Daoy (cell line): ENCODE data around the gene HSF4. TPM values are rescaled to one million over a fixed set of nuclear protein-coding genes. Genes with fewer than 3 reads are reported as not detected.

Experiments used
- DNase-seq: peaks from one replicate; pipeline ENCODE4 v3.0.0-alpha.2; 2015; ENCODE audit warnings: low read depth
- total RNA-seq: library from RNA; depleted of rRNA; stranded (reverse); fragments of >200 nt; shearing (Covaris generic); gene quantifications from 2 replicates; pipeline ENCODE4 v1.2.3, GENCODE V29; 2014

The HSF4 gene
- total RNA-seq, 1 experiment from 2014 or later, result 2.8 TPM

GRCh38 chr16:67200491-67200890 is 35.9 kb downstream of the HSF4 start:
- no peak for DNase-seq

DNA sequence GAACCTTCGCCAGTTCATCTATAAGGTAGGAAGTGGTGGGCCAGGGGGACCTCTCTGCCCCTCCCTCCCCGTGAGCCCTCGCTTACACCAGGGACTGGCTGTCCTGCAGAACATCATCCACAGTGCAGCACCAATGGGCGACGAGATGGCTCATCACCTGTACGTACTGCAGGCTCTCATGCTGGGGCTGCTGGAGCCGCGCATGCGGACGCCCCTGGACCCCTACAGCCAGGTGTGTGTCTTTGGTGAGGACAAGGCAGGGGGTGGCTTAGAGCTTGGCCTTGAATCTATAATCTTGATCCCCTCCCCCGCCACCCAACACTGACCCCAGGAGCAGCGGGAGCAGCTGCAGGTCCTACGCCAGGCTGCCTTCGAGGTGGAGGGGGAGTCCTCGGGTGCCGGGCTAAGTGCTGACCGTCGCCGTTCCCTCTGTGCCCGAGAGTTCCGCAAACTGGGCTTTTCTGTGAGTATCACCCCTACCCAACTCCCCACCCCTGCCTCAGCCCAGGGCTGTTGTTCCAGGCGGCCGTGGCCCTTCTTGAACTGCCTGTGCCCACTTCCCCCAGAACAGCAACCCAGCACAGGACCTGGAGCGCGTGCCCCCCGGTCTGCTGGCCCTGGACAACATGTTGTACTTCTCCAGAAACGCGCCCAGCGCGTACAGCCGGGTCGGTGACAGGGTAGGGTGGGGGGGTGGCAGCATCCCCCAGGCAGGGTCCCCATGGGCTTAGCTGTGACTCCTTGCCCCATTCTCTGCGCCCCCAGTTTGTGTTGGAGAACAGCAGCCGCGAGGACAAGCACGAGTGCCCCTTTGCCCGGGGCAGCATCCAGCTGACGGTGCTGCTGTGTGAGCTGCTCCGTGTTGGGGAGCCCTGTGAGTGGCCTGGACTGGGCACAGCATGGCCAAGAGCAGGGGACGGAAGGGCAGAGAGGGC is 37.1 kb downstream of the HSF4 start:
- DNase-seq, result no peak

GRCh38 chr16:67202426-67202825 is 37.9 kb downstream of the HSF4 start:
- DNase-seq, result no peak

DNA sequence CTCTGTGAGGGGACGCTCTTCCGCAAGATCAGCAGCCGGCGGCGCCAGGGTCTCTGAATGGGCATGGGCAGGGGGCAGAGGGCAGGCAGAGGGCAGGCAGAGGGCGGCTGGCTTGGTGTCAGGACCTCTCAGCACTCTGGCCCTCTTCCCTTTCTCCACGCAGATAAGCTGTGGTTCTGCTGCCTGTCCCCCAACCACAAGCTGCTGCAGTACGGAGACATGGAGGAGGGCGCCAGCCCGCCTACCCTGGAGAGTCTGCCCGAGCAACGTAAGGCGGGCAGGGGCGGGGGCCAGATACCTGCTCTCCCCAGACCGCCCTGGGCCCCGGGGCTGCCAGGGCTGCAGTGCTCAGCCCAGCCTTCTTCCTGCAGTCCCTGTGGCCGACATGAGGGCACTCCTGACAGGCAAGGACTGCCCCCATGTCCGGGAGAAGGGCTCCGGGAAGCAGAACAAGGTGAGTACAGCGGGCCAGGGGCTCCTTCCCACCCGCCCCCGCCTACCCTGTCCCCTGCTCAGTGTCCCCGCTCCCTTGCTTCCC is 38.5 kb downstream of the HSF4 start:
- no peak for DNase-seq

DNA sequence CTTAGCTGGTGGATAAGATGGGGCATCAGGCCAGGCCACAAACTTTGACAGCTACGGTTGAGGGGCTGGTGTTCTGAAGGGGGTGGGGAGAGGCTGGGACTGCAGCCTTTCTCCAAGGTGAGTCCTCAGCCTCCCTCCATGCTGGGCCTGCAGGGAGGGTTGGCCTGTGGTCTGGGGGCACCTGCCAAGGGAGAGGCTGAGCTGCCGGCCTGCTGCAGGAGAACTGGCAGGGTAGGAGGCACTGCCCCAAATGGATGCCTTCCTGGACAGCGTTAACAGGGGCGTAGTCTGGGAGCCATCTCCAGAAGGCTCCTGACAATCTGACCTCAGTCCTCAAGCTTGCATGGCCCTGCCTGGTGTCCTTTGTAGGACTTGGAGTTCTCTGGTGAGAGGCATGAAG is 39.5 kb downstream of the HSF4 start:
- no peak for DNase-seq

DNA sequence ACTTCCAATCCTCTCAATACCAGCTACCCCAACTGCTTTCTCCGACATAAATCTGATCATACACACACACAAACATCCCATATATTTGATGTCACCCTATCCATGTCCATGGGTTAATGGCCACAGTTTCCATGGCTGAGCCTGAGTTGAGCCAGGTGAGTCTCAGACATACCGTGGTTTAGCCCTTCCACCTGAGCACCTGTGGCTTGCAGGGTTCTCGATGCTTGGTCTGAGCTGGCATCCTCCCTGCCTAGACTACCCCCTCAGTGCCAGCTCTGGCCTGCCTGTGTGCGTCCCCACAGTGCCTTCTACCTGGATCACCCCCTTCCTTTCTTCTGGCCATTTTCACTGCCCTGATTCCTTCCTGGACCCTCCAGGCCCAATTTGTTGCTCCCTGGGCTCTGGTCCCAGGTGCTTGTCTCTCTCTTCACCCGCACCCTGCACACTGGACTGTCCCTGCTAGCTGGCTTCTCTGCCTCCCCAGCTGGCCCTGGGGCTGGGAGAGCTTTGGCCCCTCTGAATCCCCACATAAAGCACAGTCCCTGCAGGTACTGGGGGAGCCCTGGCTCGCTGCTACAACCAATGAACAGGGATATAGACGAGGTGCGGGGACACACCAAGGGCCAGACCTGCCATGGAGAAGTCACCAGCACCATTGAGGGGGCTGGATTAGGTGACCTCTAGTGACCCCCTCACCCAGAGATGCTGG is 41.7 kb downstream of the HSF4 start:
- DNase-seq, result no peak

GRCh38 chr16:67206838-67207248 is 42.3 kb downstream of the HSF4 start:
- no peak for DNase-seq

GRCh38 chr16:67207249-67208091 is 42.9 kb downstream of the HSF4 start:
- peak; percentile 59 for DNase-seq

DNA sequence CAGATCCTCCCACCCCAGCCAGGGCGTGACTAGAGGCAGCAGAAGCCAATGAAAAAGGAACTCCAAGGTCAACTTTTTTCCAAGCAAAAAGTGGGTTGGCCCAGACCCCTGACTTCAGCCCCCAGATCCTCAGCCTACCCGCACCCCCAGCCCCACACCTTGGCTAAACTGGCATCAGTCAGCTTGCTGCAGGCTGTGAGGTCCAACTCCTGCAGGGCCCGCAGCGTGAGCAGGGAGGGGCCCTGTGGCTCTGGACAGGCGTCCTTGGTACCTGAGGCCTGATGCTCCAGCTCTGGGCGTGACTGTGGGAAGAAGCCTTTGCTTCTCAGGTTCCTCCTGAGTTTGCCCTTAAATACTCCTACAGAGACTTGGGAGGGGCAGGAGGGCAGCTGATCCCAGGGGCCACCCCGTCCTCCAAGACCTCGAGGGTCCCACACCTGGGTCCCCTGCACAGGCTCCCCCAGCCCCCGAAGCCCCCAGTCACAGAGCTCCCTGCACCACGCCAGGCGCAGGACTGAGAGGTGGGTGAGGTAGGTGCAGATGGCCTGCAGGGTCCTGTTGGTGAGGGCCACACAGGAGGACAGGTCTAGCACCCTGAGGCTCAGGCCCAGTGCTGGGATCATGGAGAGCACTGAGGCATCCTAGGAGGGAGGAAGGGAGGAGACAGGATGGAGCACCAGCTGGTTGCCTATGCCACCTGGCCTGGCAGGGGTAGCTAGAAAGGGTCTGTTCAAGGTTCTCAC is 43.8 kb downstream of the HSF4 start:
- no peak for DNase-seq

DNA sequence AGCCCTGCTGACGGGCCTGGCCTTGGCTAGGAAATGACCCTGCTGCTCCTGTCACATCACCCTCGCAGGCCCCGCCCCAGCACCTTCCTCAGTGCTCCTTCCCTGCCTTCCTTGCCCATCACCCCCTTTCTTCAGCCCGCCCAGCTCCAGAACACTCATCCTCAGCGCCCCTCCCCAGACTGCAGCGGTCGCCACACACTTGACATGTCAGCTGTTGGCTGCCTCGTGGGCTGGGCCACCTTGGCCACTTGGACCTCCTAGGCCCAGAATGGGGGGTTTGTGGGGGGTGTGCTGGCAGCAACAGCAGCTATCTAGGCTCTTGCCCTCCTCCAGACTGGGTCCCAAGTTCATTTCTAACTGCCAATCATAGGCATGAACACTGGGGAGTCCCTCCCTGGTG is 45.0 kb downstream of the HSF4 start:
- no peak for DNase-seq

- DNase-seq, result no peak
Observed at GRCh38 chr16:67210069-67210937, 45.8 kb downstream of the HSF4 start.

DNA sequence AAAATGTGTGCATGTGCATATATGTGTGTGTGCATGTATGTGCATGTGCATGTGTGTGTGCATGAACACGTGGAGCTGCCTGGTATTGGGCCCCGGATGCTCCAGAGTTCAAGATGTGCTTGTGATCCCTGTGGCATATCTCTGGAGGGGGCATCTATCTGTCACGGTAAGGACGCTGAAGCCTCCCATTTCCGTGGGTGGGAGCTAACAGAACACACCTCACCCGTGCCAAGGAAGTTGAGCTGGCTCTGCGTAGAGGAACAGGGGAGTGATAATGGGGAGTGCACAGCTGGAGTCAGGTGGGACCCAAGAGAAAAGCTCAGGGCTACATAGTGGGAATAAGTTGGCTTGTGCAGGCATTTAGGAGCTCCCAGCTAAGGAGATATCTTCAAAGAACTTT is 47.1 kb downstream of the HSF4 start:
- no peak for DNase-seq

- DNase-seq, result no peak
Observed at GRCh38 chr16:67212766-67213165, 48.2 kb downstream of the HSF4 start.

DNA sequence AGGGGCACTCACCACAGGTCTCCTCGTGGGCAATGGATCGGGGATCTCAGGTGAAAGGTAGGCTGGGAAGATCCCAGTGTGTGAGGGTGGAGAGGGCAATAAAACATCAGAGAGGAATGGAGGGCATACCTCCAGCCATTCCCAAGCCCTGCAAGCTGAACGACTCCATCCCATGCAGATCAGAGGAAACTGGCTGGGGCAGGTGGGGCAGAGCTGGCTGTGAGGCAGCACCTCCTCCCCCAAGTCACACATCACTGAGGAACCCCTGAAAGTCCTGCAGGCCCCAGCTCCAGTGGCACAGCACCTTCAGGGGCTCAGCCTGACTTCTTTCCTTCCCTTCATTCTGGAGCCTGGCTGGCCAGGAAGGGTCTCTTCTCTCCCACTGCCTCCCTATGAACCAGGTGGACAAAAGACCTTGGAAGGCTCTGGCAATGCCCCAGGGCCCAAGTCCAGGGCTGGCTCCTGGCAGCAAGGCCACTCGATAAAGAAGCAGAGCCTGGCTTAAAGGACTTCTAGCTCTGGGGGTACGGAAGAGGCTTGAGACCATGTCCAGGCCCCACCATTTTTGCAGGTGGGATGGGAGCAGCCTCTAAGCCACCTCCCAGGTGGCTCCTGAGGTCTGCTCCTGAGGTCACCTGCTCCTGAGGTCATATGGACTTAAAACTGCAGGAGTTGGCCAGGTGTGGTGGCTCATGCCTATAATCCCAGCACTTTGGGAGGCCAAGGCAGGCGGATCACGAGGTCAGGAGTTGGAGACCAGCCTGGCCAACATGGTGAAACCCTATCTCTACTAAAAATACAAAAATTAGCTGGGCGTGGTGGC is 48.9 kb downstream of the HSF4 start:
- DNase-seq, result no peak

- no peak for DNase-seq
Observed at GRCh38 chr16:67215706-67216105, 51.2 kb downstream of the HSF4 start.

DNA sequence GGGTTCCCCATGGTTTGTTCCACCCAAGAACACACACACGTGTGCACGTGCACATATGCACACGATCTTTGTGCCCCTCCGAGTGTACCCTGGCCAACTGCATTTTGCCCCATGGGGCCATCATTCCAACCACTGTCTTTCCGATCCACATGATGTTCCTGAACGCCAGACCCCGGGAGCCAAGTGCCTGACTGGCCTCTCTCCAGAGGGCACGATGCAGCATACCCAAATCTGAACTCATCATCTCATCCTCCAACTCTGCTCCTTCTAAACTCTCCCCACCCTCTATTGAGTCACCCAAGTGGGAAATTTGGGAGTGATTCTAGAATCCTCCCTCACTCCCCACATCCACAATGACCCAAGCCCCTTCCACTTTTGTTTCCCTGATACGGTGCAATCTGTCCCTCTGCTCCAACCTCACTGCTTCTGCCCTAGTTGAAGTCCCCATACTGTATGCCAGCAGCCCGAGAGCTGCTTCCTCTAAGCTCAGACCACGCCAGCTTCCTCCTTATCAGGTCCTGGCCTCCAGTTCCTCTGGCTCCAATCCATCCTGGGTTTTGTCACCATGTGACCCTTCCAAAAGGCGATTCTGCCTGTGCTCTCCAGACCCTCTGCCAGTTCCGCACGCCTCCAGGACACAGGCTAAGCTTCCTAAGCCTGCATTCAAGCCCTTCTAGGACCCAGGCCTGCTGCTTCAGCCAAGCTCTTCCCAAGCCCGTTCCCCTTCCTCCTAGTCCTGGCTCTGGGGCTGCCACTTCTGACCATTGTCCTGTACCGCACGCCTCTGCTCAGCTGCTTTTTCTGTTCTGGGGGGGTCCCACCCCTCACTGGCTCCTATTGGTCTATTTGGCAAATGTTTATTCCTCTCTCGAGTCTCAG is 52.3 kb downstream of the HSF4 start:
- no peak for DNase-seq
